Measurements from ENCODE around the gene NUBPL.
"Not testable (repeated sequence)": the region's sequence is repeated elsewhere in the genome, so short reads cannot be mapped to it uniquely, and the experiment has no call there.

The NUBPL gene

DNA sequence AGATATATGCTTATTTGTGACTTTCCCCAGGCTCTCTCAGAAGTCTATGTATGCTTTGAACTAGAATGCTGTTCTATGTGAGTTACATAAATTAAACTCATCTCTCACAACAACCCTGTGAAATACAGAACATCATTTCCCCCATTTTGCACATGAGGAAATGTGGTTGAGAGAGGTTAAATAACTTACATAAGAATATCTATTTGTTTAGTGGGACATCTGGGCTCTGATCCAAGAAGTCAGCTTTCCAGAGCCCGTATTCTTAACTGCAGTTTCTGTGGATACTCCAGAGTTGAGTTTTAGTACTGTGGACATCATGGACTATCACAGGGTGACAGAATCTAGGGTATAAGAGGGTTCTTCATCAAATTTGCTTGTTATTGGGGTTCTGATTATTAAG is 273.4 kb downstream of the NUBPL start:
- Histone ChIP-seq H3K27ac (ENCODE audit: low read depth, low read length) (no peak overlapping the region), H3K79me2 (ENCODE audit: control insufficient read depth, insufficient read depth, low read length, unreplicated experiment) (no peaks in the 10 kb centered on the region), H3K36me3 (ENCODE audit: insufficient read depth, low read length) (no peaks in the 10 kb centered on the region), H3K27me3 (ENCODE audit: insufficient read depth, low read length) (no peaks in the 10 kb centered on the region), H3K4me3 (ENCODE audit: low read depth, low read length) (no peak overlapping the region), H2AFZ (ENCODE audit: low read length, unreplicated experiment) (no peak overlapping the region), H3K4me1 (ENCODE audit: control insufficient read depth, insufficient read depth, low read length, unreplicated experiment) (peaks cover 13% of the 10 kb centered on the region)

DNA sequence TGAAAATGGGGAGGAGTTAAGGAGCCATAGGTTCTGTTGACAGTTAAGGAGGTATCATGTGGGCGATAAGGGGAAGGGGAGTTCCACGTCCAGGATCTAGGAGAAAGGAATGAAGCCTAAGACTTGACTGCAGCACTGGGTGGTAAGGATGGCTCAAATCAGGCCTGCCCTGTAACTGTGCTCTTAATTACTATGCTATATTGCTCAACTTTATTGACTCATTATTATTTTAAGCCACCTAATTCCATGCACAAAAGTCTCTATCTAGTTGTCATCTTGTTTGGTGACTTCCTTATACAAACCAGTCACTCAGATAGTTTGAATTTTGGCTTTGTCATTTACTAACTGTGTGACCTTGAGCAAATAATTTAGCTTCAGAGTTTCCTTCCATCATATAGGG is 273.8 kb downstream of the NUBPL start:
- Histone ChIP-seq H3K36me3 (ENCODE audit: insufficient read depth, low read length) (no peaks in the 10 kb centered on the region), H3K4me1 (ENCODE audit: control insufficient read depth, insufficient read depth, low read length, unreplicated experiment) (peaks cover 13% of the 10 kb centered on the region), H3K27me3 (ENCODE audit: insufficient read depth, low read length) (no peaks in the 10 kb centered on the region), H3K4me3 (ENCODE audit: low read depth, low read length) (no peak overlapping the region), H3K27ac (ENCODE audit: low read depth, low read length) (no peak overlapping the region), H3K79me2 (ENCODE audit: control insufficient read depth, insufficient read depth, low read length, unreplicated experiment) (no peaks in the 10 kb centered on the region), H2AFZ (ENCODE audit: low read length, unreplicated experiment) (no peak overlapping the region)

DNA sequence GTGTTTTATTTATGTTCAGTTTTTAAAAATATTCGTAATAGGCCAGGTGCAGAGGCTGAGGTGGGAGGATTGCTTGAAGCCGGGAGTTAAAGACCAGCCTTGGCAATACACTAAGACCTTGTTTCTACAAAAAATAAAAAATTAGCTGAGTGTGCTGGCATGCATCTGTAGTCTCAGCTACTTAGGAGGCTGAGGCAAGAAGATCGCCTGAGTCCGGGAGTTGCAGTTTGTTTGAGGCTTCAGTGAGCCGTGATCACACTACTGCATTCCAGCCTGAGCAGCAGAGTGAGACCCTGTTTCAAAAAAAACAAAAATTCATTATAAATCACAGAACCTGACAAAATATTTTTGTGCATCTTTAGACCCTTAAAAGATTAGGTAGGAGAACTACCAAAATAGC is 275.8 kb downstream of the NUBPL start:
- peaks cover 13% of the 10 kb centered on the region for H3K4me1 ChIP-seq (ENCODE audit: control insufficient read depth, insufficient read depth, low read length, unreplicated experiment)
- H3K36me3 ChIP-seq (ENCODE audit: insufficient read depth, low read length) = no peaks in the 10 kb centered on the region
- no peaks in the 10 kb centered on the region for H3K27me3 ChIP-seq (ENCODE audit: insufficient read depth, low read length)
- no peak overlapping the region for H3K4me3 ChIP-seq (ENCODE audit: low read depth, low read length)
- no peaks in the 10 kb centered on the region for H3K79me2 ChIP-seq (ENCODE audit: control insufficient read depth, insufficient read depth, low read length, unreplicated experiment)
- H2AFZ ChIP-seq (ENCODE audit: low read length, unreplicated experiment) = no peak overlapping the region
- H3K27ac ChIP-seq (ENCODE audit: low read depth, low read length) = no peak overlapping the region

DNA sequence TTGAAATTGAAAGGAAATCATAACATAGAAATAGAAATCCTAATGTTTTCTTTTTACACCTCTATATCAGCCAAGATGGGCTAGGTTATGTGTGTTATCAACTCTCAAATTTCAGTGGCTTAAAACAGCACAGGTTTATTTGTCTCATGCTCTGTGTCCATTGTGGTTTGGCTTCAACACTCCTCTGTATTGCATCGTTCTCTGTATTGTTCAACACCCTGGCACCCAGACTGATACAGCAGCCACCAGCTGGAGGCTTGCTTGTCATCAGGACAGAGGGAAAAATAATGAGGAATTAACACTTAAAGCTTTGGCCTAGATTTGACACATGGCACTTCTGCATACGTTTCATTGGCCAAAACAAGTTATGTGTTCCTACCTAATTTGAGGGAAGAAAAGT is 281.7 kb downstream of the NUBPL start:
- Histone ChIP-seq H3K4me1 (ENCODE audit: control insufficient read depth, insufficient read depth, low read length, unreplicated experiment) (peaks cover 11% of the 10 kb centered on the region), H3K27me3 (ENCODE audit: insufficient read depth, low read length) (no peaks in the 10 kb centered on the region), H2AFZ (ENCODE audit: low read length, unreplicated experiment) (no peak overlapping the region), H3K27ac (ENCODE audit: low read depth, low read length) (no peak overlapping the region), H3K4me3 (ENCODE audit: low read depth, low read length) (no peak overlapping the region), H3K79me2 (ENCODE audit: control insufficient read depth, insufficient read depth, low read length, unreplicated experiment) (no peaks in the 10 kb centered on the region), H3K36me3 (ENCODE audit: insufficient read depth, low read length) (no peaks in the 10 kb centered on the region)

DNA sequence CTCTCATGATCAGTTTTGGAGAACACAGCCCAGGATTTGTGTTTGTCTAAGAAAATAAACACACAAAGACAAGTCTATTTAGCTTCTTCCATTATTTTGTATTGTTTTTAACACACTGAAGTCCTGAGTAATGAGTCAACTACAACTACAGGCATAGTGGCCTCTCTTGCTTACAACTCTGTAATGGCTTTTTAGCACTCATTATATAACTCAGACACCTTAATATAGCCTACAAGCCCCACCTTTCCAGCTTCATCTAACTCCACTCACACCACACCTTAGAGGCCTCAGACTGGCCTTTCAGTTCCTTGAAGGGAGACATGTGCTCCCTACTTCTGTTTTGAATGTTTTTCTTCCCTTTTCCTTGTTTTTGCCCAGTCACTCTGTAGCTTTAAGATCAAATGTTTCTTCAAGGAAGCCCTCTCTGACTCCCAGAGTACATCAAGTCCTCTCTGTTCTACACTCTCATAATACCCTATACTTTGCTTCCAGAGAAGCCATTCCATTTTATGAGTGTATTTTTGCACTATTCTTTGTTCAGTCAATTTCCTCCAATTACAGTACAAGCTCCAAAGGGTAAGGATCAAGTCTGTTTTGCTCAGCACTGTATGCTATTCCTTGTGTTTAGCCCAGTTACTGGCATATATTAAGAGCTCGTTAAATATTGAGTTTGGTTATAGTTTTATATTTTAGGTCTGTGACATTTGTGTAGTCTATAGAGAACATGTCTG is 282.3 kb downstream of the NUBPL start:
- Histone ChIP-seq H2AFZ (ENCODE audit: low read length, unreplicated experiment) (no peak overlapping the region), H3K79me2 (ENCODE audit: control insufficient read depth, insufficient read depth, low read length, unreplicated experiment) (no peaks in the 10 kb centered on the region), H3K27me3 (ENCODE audit: insufficient read depth, low read length) (no peaks in the 10 kb centered on the region), H3K4me3 (ENCODE audit: low read depth, low read length) (no peak overlapping the region), H3K27ac (ENCODE audit: low read depth, low read length) (no peak overlapping the region), H3K4me1 (ENCODE audit: control insufficient read depth, insufficient read depth, low read length, unreplicated experiment) (peaks cover 11% of the 10 kb centered on the region), H3K36me3 (ENCODE audit: insufficient read depth, low read length) (no peaks in the 10 kb centered on the region)

DNA sequence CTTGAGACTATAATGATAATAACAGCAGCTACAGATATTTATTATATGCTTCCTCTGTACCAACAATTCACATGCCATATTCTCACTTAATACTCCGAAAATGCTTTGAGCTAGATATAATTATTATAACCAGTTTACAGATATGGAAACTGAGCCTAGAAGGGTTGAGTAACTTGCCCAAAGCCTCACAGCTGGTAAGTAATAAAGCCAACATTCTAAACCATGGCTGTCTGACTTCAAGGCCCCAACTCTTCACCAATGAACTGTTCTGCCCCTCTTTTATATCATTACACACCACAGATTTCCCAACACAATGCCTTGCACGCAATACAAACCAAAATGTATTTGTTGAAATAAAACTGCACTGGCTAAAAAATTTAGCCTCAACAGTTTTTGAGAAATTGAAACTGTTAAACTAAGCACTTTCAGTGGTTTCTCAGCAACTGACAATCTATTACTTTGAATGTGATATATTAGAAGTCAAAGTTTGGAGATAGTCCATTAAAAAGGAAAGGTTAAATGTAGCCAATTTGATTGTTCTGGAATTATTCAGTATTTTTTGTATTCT is 293.4 kb downstream of the NUBPL start:
- Histone ChIP-seq H3K4me3 (ENCODE audit: low read depth, low read length) (no peak overlapping the region), H3K79me2 (ENCODE audit: control insufficient read depth, insufficient read depth, low read length, unreplicated experiment) (no peaks in the 10 kb centered on the region), H3K27me3 (ENCODE audit: insufficient read depth, low read length) (no peaks in the 10 kb centered on the region), H2AFZ (ENCODE audit: low read length, unreplicated experiment) (no peak overlapping the region), H3K27ac (ENCODE audit: low read depth, low read length) (no peak overlapping the region), H3K4me1 (ENCODE audit: control insufficient read depth, insufficient read depth, low read length, unreplicated experiment) (peaks cover 5% of the 10 kb centered on the region), H3K36me3 (ENCODE audit: insufficient read depth, low read length) (no peaks in the 10 kb centered on the region)

DNA sequence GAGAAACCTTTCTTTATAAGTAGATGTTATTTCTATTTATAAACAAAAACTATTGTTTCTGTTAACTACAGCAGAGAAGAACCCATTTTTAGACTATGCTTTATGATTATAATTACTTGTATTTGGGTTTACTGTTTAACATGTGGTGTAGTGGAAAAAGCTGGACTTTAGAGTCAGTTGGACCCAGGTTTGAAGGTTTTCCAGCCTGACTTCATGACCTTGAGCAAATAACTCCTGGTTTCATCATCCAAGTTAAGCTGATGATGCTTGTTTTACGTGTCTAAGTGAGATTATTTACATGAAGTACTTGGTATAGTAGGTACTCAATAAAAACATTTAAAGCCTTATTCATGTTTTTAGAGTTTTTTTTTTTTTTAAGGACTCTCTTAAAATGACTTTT is 294.1 kb downstream of the NUBPL start:
- Histone ChIP-seq H3K79me2 (ENCODE audit: control insufficient read depth, insufficient read depth, low read length, unreplicated experiment) (no peaks in the 10 kb centered on the region), H3K4me1 (ENCODE audit: control insufficient read depth, insufficient read depth, low read length, unreplicated experiment) (peaks cover 5% of the 10 kb centered on the region), H2AFZ (ENCODE audit: low read length, unreplicated experiment) (no peak overlapping the region)

DNA sequence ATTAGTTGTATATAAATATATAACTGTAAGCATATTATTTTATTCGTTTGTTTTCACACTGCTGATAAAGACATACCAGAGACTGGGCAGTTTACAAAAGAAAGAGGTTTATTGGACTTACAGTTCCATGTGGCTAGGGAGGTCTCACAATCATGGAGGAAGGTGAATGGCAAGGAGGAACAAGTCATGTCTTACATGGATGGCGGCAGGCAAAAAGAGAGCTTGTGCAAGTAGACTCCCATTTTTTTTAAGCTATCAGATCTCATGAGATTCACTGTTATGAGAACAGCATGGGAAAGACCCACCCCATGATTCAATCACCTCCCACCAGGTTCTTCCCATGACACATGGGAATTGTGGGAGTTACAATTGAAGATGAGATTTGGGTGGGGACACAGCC is 294.8 kb downstream of the NUBPL start:
- H3K4me3 ChIP-seq (ENCODE audit: low read depth, low read length); H3K27ac ChIP-seq (ENCODE audit: low read depth, low read length); H3K36me3 ChIP-seq (ENCODE audit: insufficient read depth, low read length); H3K79me2 ChIP-seq (ENCODE audit: control insufficient read depth, insufficient read depth, low read length, unreplicated experiment); H3K27me3 ChIP-seq (ENCODE audit: insufficient read depth, low read length); H2AFZ ChIP-seq (ENCODE audit: low read length, unreplicated experiment); H3K4me1 ChIP-seq (ENCODE audit: control insufficient read depth, insufficient read depth, low read length, unreplicated experiment): not testable (repeated sequence)

More for the DNA sequence above, 294.1 kb downstream of the NUBPL start:
- no peaks in the 10 kb centered on the region for H3K36me3 ChIP-seq (ENCODE audit: insufficient read depth, low read length)
- no peaks in the 10 kb centered on the region for H3K27me3 ChIP-seq (ENCODE audit: insufficient read depth, low read length)
- no peak overlapping the region for H3K4me3 ChIP-seq (ENCODE audit: low read depth, low read length)
- H3K27ac ChIP-seq (ENCODE audit: low read depth, low read length) = no peak overlapping the region

DNA sequence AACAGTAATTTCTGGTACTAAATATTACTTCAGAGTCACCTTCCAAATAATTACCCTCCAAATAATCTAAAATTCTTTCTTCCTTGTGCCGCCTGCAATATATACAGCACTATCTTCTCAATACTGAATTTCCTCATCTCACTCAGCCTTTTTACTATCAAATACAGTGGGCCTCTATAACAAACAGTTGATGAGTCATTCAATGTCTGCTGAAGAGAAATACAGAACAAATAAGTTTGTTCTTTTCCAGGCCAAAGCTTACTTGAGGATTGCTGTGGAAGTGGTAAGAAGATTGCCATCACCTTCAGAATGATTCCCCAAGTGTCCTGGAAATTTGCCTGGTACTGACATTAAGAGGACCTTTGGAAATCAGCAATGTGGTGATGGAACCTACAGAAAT is 297.7 kb downstream of the NUBPL start:
- Histone ChIP-seq H2AFZ (ENCODE audit: low read length, unreplicated experiment) (peak overlapping the region; percentile 2), H3K27me3 (ENCODE audit: insufficient read depth, low read length) (no peaks in the 10 kb centered on the region), H3K4me1 (ENCODE audit: control insufficient read depth, insufficient read depth, low read length, unreplicated experiment) (peaks cover 5% of the 10 kb centered on the region), H3K4me3 (ENCODE audit: low read depth, low read length) (no peak overlapping the region), H3K36me3 (ENCODE audit: insufficient read depth, low read length) (no peaks in the 10 kb centered on the region), H3K27ac (ENCODE audit: low read depth, low read length) (no peak overlapping the region), H3K79me2 (ENCODE audit: control insufficient read depth, insufficient read depth, low read length, unreplicated experiment) (no peaks in the 10 kb centered on the region)

DNA sequence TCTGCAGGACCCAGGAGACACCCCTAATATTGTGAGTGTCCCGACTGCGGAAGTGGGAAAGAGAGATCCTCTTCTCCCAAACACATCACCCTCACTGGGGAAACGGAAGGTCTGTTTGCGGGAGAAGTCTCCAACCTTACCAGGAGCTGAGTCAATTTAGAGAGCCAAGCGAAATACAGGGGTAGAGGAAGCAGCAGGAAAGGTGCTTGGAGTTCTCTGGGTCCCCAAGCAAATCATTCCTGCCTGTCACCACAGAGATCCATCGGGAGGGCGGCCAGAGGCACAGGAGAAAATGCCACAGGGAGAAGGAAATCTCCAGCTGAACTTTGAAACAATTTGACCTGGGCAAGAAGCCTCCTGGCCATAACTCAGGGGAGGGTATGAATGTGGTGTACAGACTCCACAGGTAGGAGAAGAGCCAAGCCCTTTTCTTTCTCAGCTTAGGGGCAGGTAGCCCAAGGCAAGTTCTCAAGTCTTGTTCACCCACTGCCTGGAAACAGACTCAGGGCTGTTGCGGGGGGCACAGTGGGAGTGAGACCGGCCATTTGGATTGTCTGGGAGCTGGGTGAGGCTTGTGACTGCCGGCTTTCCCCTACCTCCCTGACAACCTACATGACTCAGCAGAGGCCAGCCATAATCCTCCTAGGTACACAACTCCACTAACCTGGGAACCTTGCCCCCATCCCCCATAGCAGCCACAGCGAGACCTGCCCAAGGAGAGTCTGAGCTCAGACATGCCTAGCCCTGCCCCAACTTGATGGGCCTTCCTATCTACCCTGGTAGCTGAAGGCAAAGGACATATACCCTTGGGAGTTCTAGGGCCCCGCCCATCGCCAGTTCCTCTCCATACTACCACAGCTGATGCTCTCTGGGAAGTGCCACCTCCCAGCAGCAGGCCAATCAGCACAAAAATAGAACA is 304.0 kb downstream of the NUBPL start:
- Histone ChIP-seq H3K79me2 (ENCODE audit: control insufficient read depth, insufficient read depth, low read length, unreplicated experiment) (no peaks in the 10 kb centered on the region), H3K27me3 (ENCODE audit: insufficient read depth, low read length) (no peaks in the 10 kb centered on the region), H2AFZ (ENCODE audit: low read length, unreplicated experiment) (no peak overlapping the region), H3K36me3 (ENCODE audit: insufficient read depth, low read length) (no peaks in the 10 kb centered on the region), H3K4me1 (ENCODE audit: control insufficient read depth, insufficient read depth, low read length, unreplicated experiment) (no peaks in the 10 kb centered on the region), H3K4me3 (ENCODE audit: low read depth, low read length) (no peak overlapping the region), H3K27ac (ENCODE audit: low read depth, low read length) (no peak overlapping the region)
